Ectodermal cell (in vitro differentiated cells): ENCODE results near the gene TFF1.

ENCODE experiments used
- H3K27ac ChIP-seq: 2 replicates; pipeline ENCODE4 v1.7.0; 2013; ENCODE audit warnings: mild to moderate bottlenecking, low read depth, low read length; ENCODE audit not compliant: insufficient read depth, poor library complexity, severe bottlenecking
- H3K27me3 ChIP-seq: 2 replicates; pipeline ENCODE4 v1.7.0; 2013; ENCODE audit warnings: mild to moderate bottlenecking, low read length; ENCODE audit not compliant: insufficient read depth, control insufficient read depth, poor library complexity, severe bottlenecking
- H3K36me3 ChIP-seq: one replicate; pipeline ENCODE4 v1.7.0; 2013; ENCODE audit warnings: low read length; ENCODE audit not compliant: control insufficient read depth, insufficient read depth
- H3K4me1 ChIP-seq: one replicate; pipeline ENCODE4 v1.7.0; 2013; ENCODE audit warnings: low read length; ENCODE audit not compliant: control insufficient read depth, insufficient read depth
- H3K4me3 ChIP-seq: 2 replicates; pipeline ENCODE4 v1.7.0; 2013; ENCODE audit warnings: low read depth, low read length, control low read depth; ENCODE audit not compliant: insufficient read depth
- H3K9me3 ChIP-seq: 2 replicates; pipeline ENCODE4 v1.7.0; 2013; ENCODE audit warnings: mild to moderate bottlenecking, low read length, moderate library complexity; ENCODE audit not compliant: control insufficient read depth
- WGBS, 2 experiments: methylation state at CpG; one replicate each; pipeline ENCODE4 v1.1.7; 2013; ENCODE audit warnings: missing lambda C conversion rate in 2 of 2; 5-methylcytosine and 5-hydroxymethylcytosine counted together

The TFF1 gene

GRCh38 chr21:42336054-42336453 is 30.3 kb downstream of the TFF1 start:
- Histone ChIP-seq H3K36me3 (no peaks in the 10 kb centered on the region), H3K4me3 (no peak overlapping the region), H3K27me3 (no peaks in the 10 kb centered on the region), H3K9me3 (no peaks in the 10 kb centered on the region), H3K27ac (no peak overlapping the region), H3K4me1 (peaks cover 6% of the 10 kb centered on the region)
- WGBS, 2 experiments: 22 to 25% methylated on average over 10 of the region's 10 CpGs

- H3K9me3 ChIP-seq: no peaks in the 10 kb centered on the region
- no peaks in the 10 kb centered on the region for H3K27me3 ChIP-seq
- 89 to 91% methylated on average over 5 of the region's 5 CpGs for WGBS, 2 experiments
- no peak overlapping the region for H3K27ac ChIP-seq
- H3K4me3 ChIP-seq: no peak overlapping the region
- H3K4me1 ChIP-seq: peaks cover 6% of the 10 kb centered on the region
- no peaks in the 10 kb centered on the region for H3K36me3 ChIP-seq
Observed at GRCh38 chr21:42332557-42333317, 33.6 kb downstream of the TFF1 start.

GRCh38 chr21:42331660-42332059 is 34.7 kb downstream of the TFF1 start:
- peaks cover 6% of the 10 kb centered on the region for H3K4me1 ChIP-seq
- H3K27ac ChIP-seq: no peak overlapping the region
- no peaks in the 10 kb centered on the region for H3K36me3 ChIP-seq
- H3K4me3 ChIP-seq: no peak overlapping the region
- H3K27me3 ChIP-seq: no peaks in the 10 kb centered on the region
- H3K9me3 ChIP-seq: no peaks in the 10 kb centered on the region

GRCh38 chr21:42330380-42331371 is 35.7 kb downstream of the TFF1 start:
- H3K9me3 ChIP-seq: no peaks in the 10 kb centered on the region
- no peak overlapping the region for H3K4me3 ChIP-seq
- no peaks in the 10 kb centered on the region for H3K36me3 ChIP-seq
- H3K27me3 ChIP-seq: no peaks in the 10 kb centered on the region
- no peak overlapping the region for H3K27ac ChIP-seq
- 86% methylated on average over 2 of the region's 4 CpGs for WGBS, 2 experiments
- H3K4me1 ChIP-seq: no peaks in the 10 kb centered on the region

- no peaks in the 10 kb centered on the region for H3K4me1 ChIP-seq
- H3K27me3 ChIP-seq: no peaks in the 10 kb centered on the region
- 86 to 89% methylated on average over 6 of the region's 6 CpGs for WGBS, 2 experiments
- H3K4me3 ChIP-seq: no peak overlapping the region
- no peaks in the 10 kb centered on the region for H3K36me3 ChIP-seq
- H3K9me3 ChIP-seq: no peaks in the 10 kb centered on the region
- no peak overlapping the region for H3K27ac ChIP-seq
Observed at GRCh38 chr21:42324896-42325295, 41.4 kb downstream of the TFF1 start.

- H3K9me3 ChIP-seq: no peaks in the 10 kb centered on the region
- H3K27me3 ChIP-seq: no peaks in the 10 kb centered on the region
- WGBS, 2 experiments: 91 to 95% methylated on average over 4 of the region's 4 CpGs
- H3K36me3 ChIP-seq: no peaks in the 10 kb centered on the region
- H3K4me1 ChIP-seq: peaks cover 4% of the 10 kb centered on the region
- H3K4me3 ChIP-seq: no peak overlapping the region
- no peak overlapping the region for H3K27ac ChIP-seq
Observed at GRCh38 chr21:42321845-42322244, 44.5 kb downstream of the TFF1 start.

GRCh38 chr21:42321231-42321630 is 45.1 kb downstream of the TFF1 start:
- Histone ChIP-seq H3K4me3 (no peak overlapping the region), H3K9me3 (no peaks in the 10 kb centered on the region), H3K27ac (no peak overlapping the region), H3K4me1 (peaks cover 10% of the 10 kb centered on the region), H3K27me3 (no peaks in the 10 kb centered on the region), H3K36me3 (no peaks in the 10 kb centered on the region)
- 91 to 93% methylated on average over 10 of the region's 10 CpGs for WGBS, 2 experiments

GRCh38 chr21:42320791-42321190 is 45.5 kb downstream of the TFF1 start:
- no peaks in the 10 kb centered on the region for H3K36me3 ChIP-seq
- H3K27ac ChIP-seq: no peak overlapping the region
- no peaks in the 10 kb centered on the region for H3K9me3 ChIP-seq
- WGBS, 2 experiments: 90 to 94% methylated on average over 8 of the region's 8 CpGs
- H3K27me3 ChIP-seq: no peaks in the 10 kb centered on the region
- peaks cover 12% of the 10 kb centered on the region for H3K4me1 ChIP-seq
- H3K4me3 ChIP-seq: no peak overlapping the region

- Histone ChIP-seq H3K4me1 (peaks cover 19% of the 10 kb centered on the region), H3K27ac (no peak overlapping the region), H3K4me3 (no peak overlapping the region), H3K9me3 (no peaks in the 10 kb centered on the region), H3K27me3 (no peaks in the 10 kb centered on the region), H3K36me3 (no peaks in the 10 kb centered on the region)
- 88 to 90% methylated on average over 17 of the region's 17 CpGs for WGBS, 2 experiments
Observed at GRCh38 chr21:42319851-42320572, 46.3 kb downstream of the TFF1 start.

- no peaks in the 10 kb centered on the region for H3K9me3 ChIP-seq
- H3K27me3 ChIP-seq: no peaks in the 10 kb centered on the region
- WGBS, 2 experiments: 93 to 98% methylated on average over 10 of the region's 10 CpGs
- no peak overlapping the region for H3K4me3 ChIP-seq
- no peaks in the 10 kb centered on the region for H3K36me3 ChIP-seq
- no peak overlapping the region for H3K27ac ChIP-seq
- H3K4me1 ChIP-seq: peaks cover 20% of the 10 kb centered on the region
Observed at GRCh38 chr21:42319376-42319775, 47.0 kb downstream of the TFF1 start.
